WTC11 (cell line): ENCODE results near the gene SINHCAF. TPM values are rescaled to one million over a fixed set of nuclear protein-coding genes. Genes with fewer than 3 reads are reported as not detected.
A peak's percentile ranks its signal among the peaks of the same experiment; 100 is the strongest.

ENCODE experiments used
- ATAC-seq: fragments of 200-7000 bp; cut with Tn5 transposase; 2 replicates; pipeline ENCODE4 v1.10.0; 2021; ENCODE audit warnings: mild to moderate bottlenecking, moderate library complexity
- CTCF ChIA-PET: fragments of 300-600 bp; sonication (Branson Sonifier 250); formaldehyde crosslinking; loops from one replicate; lab custom pipeline; 2021; ENCODE audit warnings: antibody characterized with exemption; lab: Charles Lee
- POLR2A ChIA-PET: fragments of 350-600 bp; sonication (Branson Sonifier 250); formaldehyde crosslinking; loops from one replicate; lab custom pipeline; 2021; ENCODE audit warnings: antibody characterized with exemption; lab: Charles Lee
- DNase-seq: peaks from one replicate; pipeline ENCODE4 v3.0.0; 2021; ENCODE audit warnings: low spot score
- H3K27ac Mint-ChIP-seq: 2 replicates; pipeline ENCODE4 v1.8.0; 2021; ENCODE audit warnings: mixed read lengths
- H3K27me3 Mint-ChIP-seq: 2 replicates; pipeline ENCODE4 v1.8.0; 2021; ENCODE audit warnings: low read depth, mild to moderate bottlenecking, moderate library complexity, mixed read lengths
- H3K36me3 Mint-ChIP-seq: 2 replicates; pipeline ENCODE4 v1.8.0; 2021; ENCODE audit warnings: mixed read lengths
- H3K4me1 Mint-ChIP-seq: 2 replicates; pipeline ENCODE4 v1.8.0; 2022; ENCODE audit warnings: mixed read lengths
- H3K4me3 Mint-ChIP-seq: 2 replicates; pipeline ENCODE4 v1.8.0; 2021; ENCODE audit warnings: mild to moderate bottlenecking, moderate library complexity, mixed read lengths
- H3K9me3 Mint-ChIP-seq: 2 replicates; pipeline ENCODE4 v1.8.0; 2021; ENCODE audit warnings: mixed read lengths
- CREB1 ChIP-seq: sonication (generic); formaldehyde crosslinking; IDR thresholded peaks from 2 replicates; pipeline ENCODE4 v1.8.0; 2023; ENCODE audit warnings: mild to moderate bottlenecking, missing genetic modification reagents
- E2F1 ChIP-seq: sonication (generic); formaldehyde crosslinking; IDR thresholded peaks from 2 replicates; pipeline ENCODE4 v1.8.0; 2022; ENCODE audit warnings: mild to moderate bottlenecking, missing genetic modification reagents
- FOXJ3 ChIP-seq: sonication (generic); formaldehyde crosslinking; IDR thresholded peaks from 2 replicates; pipeline ENCODE4 v1.9.0; 2021; ENCODE audit warnings: missing genetic modification reagents, mild to moderate bottlenecking, borderline replicate concordance
- FOXK1 ChIP-seq: sonication (generic); formaldehyde crosslinking; IDR thresholded peaks from 2 replicates; pipeline ENCODE4 v1.8.0; 2022; ENCODE audit warnings: mild to moderate bottlenecking, moderate library complexity, missing genetic modification reagents
- GABPB1 ChIP-seq: sonication (generic); formaldehyde crosslinking; IDR thresholded peaks from 2 replicates; pipeline ENCODE4 v1.8.1; 2023; ENCODE audit warnings: mild to moderate bottlenecking, missing genetic modification reagents
- GRHL2 ChIP-seq: fragments of 250-450 bp; sonication (Bioruptor Pico); IDR thresholded peaks from 2 replicates; pipeline ENCODE4 v1.8.0; 2022; ENCODE audit warnings: mild to moderate bottlenecking, moderate library complexity; ENCODE audit not compliant: insufficient replicate concordance, severe bottlenecking
- HMGA2 ChIP-seq: fragments of 250-450 bp; sonication (Bioruptor Pico); IDR thresholded peaks from 2 replicates; pipeline ENCODE4 v1.4.0; 2021; ENCODE audit warnings: mild to moderate bottlenecking, moderate library complexity
- HMGXB4 ChIP-seq: sonication (generic); formaldehyde crosslinking; IDR thresholded peaks from 2 replicates; pipeline ENCODE4 v1.8.1; 2023; ENCODE audit warnings: mild to moderate bottlenecking, moderate library complexity, missing genetic modification reagents
- IRF2 ChIP-seq: sonication (generic); formaldehyde crosslinking; IDR thresholded peaks from 2 replicates; pipeline ENCODE4 v1.8.0; 2022; ENCODE audit warnings: low read depth, missing genetic modification reagents, borderline replicate concordance
- MYBL2 ChIP-seq: sonication (generic); formaldehyde crosslinking; IDR thresholded peaks from 2 replicates; pipeline ENCODE4 v1.8.1; 2023; ENCODE audit warnings: mild to moderate bottlenecking, moderate library complexity, missing genetic modification reagents
- NR2C2 ChIP-seq: sonication (generic); formaldehyde crosslinking; IDR thresholded peaks from 2 replicates; pipeline ENCODE4 v1.8.0; 2022; ENCODE audit warnings: mild to moderate bottlenecking, missing genetic modification reagents
- OVOL2 ChIP-seq: fragments of 250-450 bp; sonication (Bioruptor Pico); IDR thresholded peaks from 2 replicates; pipeline ENCODE4 v1.9.0; 2021; ENCODE audit warnings: mild to moderate bottlenecking, borderline replicate concordance
- PRDM15 ChIP-seq: sonication (generic); formaldehyde crosslinking; IDR thresholded peaks from 2 replicates; pipeline ENCODE4 v1.8.0; 2022; ENCODE audit warnings: missing genetic modification reagents
- SMAD3 ChIP-seq: sonication (generic); formaldehyde crosslinking; IDR thresholded peaks from 2 replicates; pipeline ENCODE4 v1.8.0; 2022; ENCODE audit warnings: missing genetic modification reagents, mild to moderate bottlenecking, borderline replicate concordance
- SMAD4 ChIP-seq: sonication (generic); formaldehyde crosslinking; IDR thresholded peaks from 2 replicates; pipeline ENCODE4 v1.8.0; 2022; ENCODE audit warnings: mild to moderate bottlenecking, missing genetic modification reagents
- SP1 ChIP-seq: sonication (generic); formaldehyde crosslinking; conservative IDR thresholded peaks from 2 replicates; pipeline ENCODE4 v1.8.1; 2022; ENCODE audit warnings: missing genetic modification reagents
- USF1 ChIP-seq: sonication (generic); formaldehyde crosslinking; IDR thresholded peaks from 2 replicates; pipeline ENCODE4 v1.8.0; 2022; ENCODE audit warnings: mild to moderate bottlenecking, missing genetic modification reagents
- USF2 ChIP-seq: sonication (generic); formaldehyde crosslinking; IDR thresholded peaks from 2 replicates; pipeline ENCODE4 v1.8.1; 2023; ENCODE audit warnings: mild to moderate bottlenecking, missing genetic modification reagents, moderate library complexity
- ZBTB21 ChIP-seq: sonication (generic); formaldehyde crosslinking; IDR thresholded peaks from 2 replicates; pipeline ENCODE4 v1.8.1; 2023; ENCODE audit warnings: mild to moderate bottlenecking, missing genetic modification reagents, borderline replicate concordance
- ZNF219 ChIP-seq: sonication (generic); formaldehyde crosslinking; IDR thresholded peaks from 2 replicates; pipeline ENCODE4 v1.8.0; 2023; ENCODE audit warnings: missing genetic modification reagents, mild to moderate bottlenecking, borderline replicate concordance
- ZNF317 ChIP-seq: sonication (generic); formaldehyde crosslinking; IDR thresholded peaks from 2 replicates; pipeline ENCODE4 v1.8.1; 2023; ENCODE audit warnings: low read depth, mild to moderate bottlenecking, moderate library complexity, missing genetic modification reagents, borderline replicate concordance
- ZNF396 ChIP-seq: fragments of 250-450 bp; sonication (Bioruptor Pico); IDR thresholded peaks from 2 replicates; pipeline ENCODE4 v1.8.0; 2021; ENCODE audit warnings: mild to moderate bottlenecking, moderate library complexity, borderline replicate concordance
- ZNF425 ChIP-seq: fragments of 250-450 bp; sonication (Bioruptor Pico); conservative IDR thresholded peaks from 2 replicates; pipeline ENCODE4 v1.9.0; 2021; ENCODE audit warnings: mild to moderate bottlenecking
- total RNA-seq: library from RNA; stranded (reverse); gene quantifications from 3 replicates; pipeline ENCODE4 v1.2.3, GENCODE V29; 2021

Gene SINHCAF
- total RNA-seq, 1 experiment from 2014 or later, result 407 TPM

GRCh38 chr12:31324116-31324844 lies 1.7 kb downstream of the SINHCAF start:
- peaks cover 47% of the 10 kb centered on the region for H3K4me1 Mint-ChIP-seq
- H3K9me3 Mint-ChIP-seq, result no peaks in the 10 kb centered on the region
- ATAC-seq, result peak; percentile 21
- no peaks in the 10 kb centered on the region for H3K27me3 Mint-ChIP-seq
- POLR2A ChIA-PET, result interaction anchor here (2.7 to 2.8 kb wide), 2 partner anchors 47 to 62 kb away, joined by 24 to 26 read pairs; no protein-coding TSS in a partner anchor
- CTCF ChIA-PET, result no interaction called here
- TF ChIP-seq ZNF425 (CRISPR knock-in tag), result no peak
- TF ChIP-seq GRHL2 (CRISPR knock-in tag), result no peak
- TF ChIP-seq HMGA2 (CRISPR knock-in tag), result no peak
- no peak for TF ChIP-seq ZBTB21 (CRISPR knock-in tag)
- TF ChIP-seq OVOL2 (CRISPR knock-in tag), result no peak
- TF ChIP-seq MYBL2 (CRISPR knock-in tag), result 0 out of 2 replicates have a peak, but pooled peaks have one; percentile 38
- no peak for TF ChIP-seq ZNF317 (CRISPR knock-in tag)
- TF ChIP-seq E2F1 (CRISPR knock-in tag), result no peak
- TF ChIP-seq HMGXB4 (CRISPR knock-in tag), result no peak
- no peak for TF ChIP-seq NR2C2 (CRISPR knock-in tag)
- no peak for TF ChIP-seq ZNF396 (CRISPR knock-in tag)
- TF ChIP-seq IRF2 (CRISPR knock-in tag), result no peak
- TF ChIP-seq CREB1 (CRISPR knock-in tag), result no peak
- no peak for TF ChIP-seq PRDM15
- TF ChIP-seq SMAD4 (CRISPR knock-in tag), result no peak
- no peak for TF ChIP-seq ZNF219 (CRISPR knock-in tag)
- 0 out of 2 replicates have a peak, but pooled peaks have one; percentile 24 for TF ChIP-seq GABPB1 (CRISPR knock-in tag)
- TF ChIP-seq FOXK1, result peak; percentile 25; the same call in 1 of the 2 replicates
- TF ChIP-seq USF2 (CRISPR knock-in tag), result no peak
- no peak for TF ChIP-seq SMAD3 (CRISPR knock-in tag)
- no peak for TF ChIP-seq SP1 (CRISPR knock-in tag)
- no peak for TF ChIP-seq FOXJ3
- TF ChIP-seq USF1, result no peak
- TF ChIP-seq, all 79 proteins: peak for 3
- Mint-ChIP-seq H3K27ac (peak overlapping the region; percentile 82), H3K36me3 (peaks cover 9% of the 10 kb centered on the region), H3K4me3 (peak overlapping the region; percentile 99)
- peak; percentile 56 for DNase-seq
